Activated naive CD4-positive, alpha-beta T cell treated with Interleukin-2 at 50 U/mL for 16 hours (primary cell): Measurements from ENCODE around the gene EIF4E1B.

ENCODE experiments used
- DNase-seq: peaks from one replicate; pipeline ENCODE4 v3.0.0-alpha.2; 2020

EIF4E1B gene

DNA sequence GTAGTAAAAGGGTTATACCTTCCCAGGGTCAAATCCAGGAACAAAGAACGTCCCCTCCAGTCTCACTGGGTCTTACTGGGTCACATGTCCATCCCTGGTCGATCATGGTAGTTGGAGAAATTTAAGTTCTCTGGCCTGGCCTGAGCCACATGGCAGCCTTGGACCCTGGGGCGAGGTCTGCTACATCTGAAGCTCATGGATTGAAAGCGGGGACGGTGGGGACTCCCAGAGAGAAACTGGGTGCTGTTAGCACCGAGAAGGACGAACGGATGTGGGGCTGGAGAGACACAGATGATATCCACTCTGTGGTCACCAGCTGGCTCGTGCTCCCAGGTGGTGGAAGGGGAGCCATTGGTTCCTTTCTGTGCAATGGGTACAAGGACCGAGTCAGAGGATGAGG, 63.7 kb downstream of the EIF4E1B start:
- no peak for DNase-seq

- DNase-seq: no peak
Measured at GRCh38 chr5:176694631-176695030, 64.2 kb downstream of the EIF4E1B start.

DNA sequence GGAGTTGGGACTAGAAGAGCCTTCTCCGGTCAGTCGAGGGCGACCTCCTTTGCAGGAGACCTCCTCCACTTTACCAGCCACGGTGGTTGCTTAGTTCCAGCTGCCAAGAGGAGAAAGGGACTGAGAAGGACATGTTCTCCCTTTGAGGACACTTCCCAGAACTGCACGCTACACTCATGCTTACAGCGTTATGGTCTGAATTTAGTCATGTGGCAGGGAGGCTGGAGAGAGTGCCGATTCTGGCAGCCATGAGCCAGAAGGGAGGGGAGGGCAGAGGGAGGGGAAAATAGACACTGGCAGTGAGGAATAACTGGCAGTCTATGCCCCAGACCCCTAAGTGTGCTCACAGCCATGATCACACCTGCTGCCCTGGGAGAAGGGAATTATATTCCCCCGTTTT, 64.6 kb downstream of the EIF4E1B start:
- no peak for DNase-seq
